ENCODE measurements around the gene AMPD2. TPM values are rescaled to one million over a fixed set of nuclear protein-coding genes. Genes with fewer than 3 reads are reported as not detected.

AMPD2 gene
- total RNA-seq, 4 donors from 2014 or later, result 21.3 to 59.7 (median 39.0) TPM

- Histone ChIP-seq H3K4me3 (no peak overlapping the region), H3K4me1 (peaks cover 0 to 9% (median 8%) of the 10 kb centered on the region in 4 donors), H3K9me3 (no peaks in the 10 kb centered on the region), H3K27me3 (no peaks in the 10 kb centered on the region), H3K36me3 (no peaks in the 10 kb centered on the region), H3K27ac (no peak overlapping the region)
- no peak for DNase-seq
- intact Hi-C loops (cut with DNase I; ENCODE audit: low total_unique reads), result loop anchor here (5.0 kb wide), 1 partner anchor 128 kb away; no protein-coding TSS in a partner anchor
- TF ChIP-seq POLR2A (IDR thresholded peaks at IDR 0.05), result no peak
- no peak for TF ChIP-seq CTCF (IDR thresholded peaks at IDR 0.05)
- no peak for TF ChIP-seq EP300 (IDR thresholded peaks at IDR 0.05; ENCODE audit: low read depth)
- TF ChIP-seq POLR2AphosphoS5 (IDR thresholded peaks at IDR 0.05), result no peak
- in situ Hi-C loops (cut with MboI; ENCODE audit: low pct_ligation_motif_present in 1 of 4, low pct_unique_long_range_greater_than_20kb in 1 of 4, low sequenced_read_pairs in 3 of 4), result loop anchor here in 1 of 4 donors (5.0 kb wide), 1 partner anchor 128 kb away; no protein-coding TSS in a partner anchor
- no CpG with 5 or more reads among the region's 10 CpGs for WGBS, 2 donors (ENCODE audit: low coverage in 1 of 2)
These were observed 25.0 kb downstream of the AMPD2 start for GRCh38 chr1:109644670-109645069.

- in situ Hi-C loops (cut with MboI; ENCODE audit: low pct_ligation_motif_present in 1 of 4, low pct_unique_long_range_greater_than_20kb in 1 of 4, low sequenced_read_pairs in 3 of 4) (no loop called here), intact Hi-C loops (cut with DNase I; ENCODE audit: low total_unique reads) (no loop called here)
- H3K36me3 ChIP-seq, result no peaks in the 10 kb centered on the region
- no peak overlapping the region for H3K4me3 ChIP-seq
- no peak for DNase-seq
- no peaks in the 10 kb centered on the region for H3K27me3 ChIP-seq
- TF ChIP-seq CTCF (IDR thresholded peaks at IDR 0.05) (peak in 1 of 5 experiments; percentile 6), POLR2AphosphoS5 (IDR thresholded peaks at IDR 0.05) (no peak), POLR2A (IDR thresholded peaks at IDR 0.05) (no peak)
- no peaks in the 10 kb centered on the region for H3K9me3 ChIP-seq
- peak overlapping the region in 1 of 4 donors; percentile 36 for H3K27ac ChIP-seq
- H3K4me1 ChIP-seq, result no peaks in the 10 kb centered on the region
- 57 to 67% methylated on average over 4 of the region's 4 CpGs for WGBS, 2 donors (ENCODE audit: low coverage in 1 of 2)
These were observed 29.9 kb downstream of the AMPD2 start for GRCh38 chr1:109649491-109649914.

- no peak overlapping the region for H3K4me3 ChIP-seq
- WGBS, 2 donors (ENCODE audit: low coverage in 1 of 2), result 89 to 90% methylated on average over 2 to 3 of the region's 3 CpGs
- peaks cover 7 to 9% (median 8%) of the 10 kb centered on the region in 4 donors for H3K4me1 ChIP-seq
- H3K9me3 ChIP-seq, result no peaks in the 10 kb centered on the region
- intact Hi-C loops (cut with DNase I; ENCODE audit: low total_unique reads), result loop anchor here (10.0 kb wide), 1 partner anchor 334 kb away; the partner anchor contains the start of gene AHCYL1
- H3K27ac ChIP-seq, result no peak overlapping the region
- TF ChIP-seq CTCF (IDR thresholded peaks at IDR 0.05), result no peak
- no peak for TF ChIP-seq POLR2A (IDR thresholded peaks at IDR 0.05)
- no peaks in the 10 kb centered on the region for H3K27me3 ChIP-seq
- in situ Hi-C loops (cut with MboI; ENCODE audit: low pct_ligation_motif_present in 1 of 4, low pct_unique_long_range_greater_than_20kb in 1 of 4, low sequenced_read_pairs in 3 of 4), result loop anchor here (5.0 to 25.0 kb wide), 5 partner anchors 112 to 337 kb away; partner anchors contain the start of genes AHCYL1 (in 3 of the 4) and EPS8L3 (in 1 of the 4)
- no peaks in the 10 kb centered on the region for H3K36me3 ChIP-seq
- no peak for DNase-seq
These were observed 31.0 kb downstream of the AMPD2 start for GRCh38 chr1:109650609-109651008.

- no peak overlapping the region for H3K27ac ChIP-seq
- TF ChIP-seq CTCF (IDR thresholded peaks at IDR 0.05) (no peak), POLR2AphosphoS5 (IDR thresholded peaks at IDR 0.05) (no peak), EP300 (IDR thresholded peaks at IDR 0.05; ENCODE audit: low read depth) (no peak), POLR2A (IDR thresholded peaks at IDR 0.05) (no peak)
- no peaks in the 10 kb centered on the region for H3K27me3 ChIP-seq
- H3K9me3 ChIP-seq, result no peaks in the 10 kb centered on the region
- no peak for DNase-seq
- peaks cover 7 to 14% (median 10%) of the 10 kb centered on the region in 4 donors for H3K4me1 ChIP-seq
- WGBS, 2 donors (ENCODE audit: low coverage in 1 of 2), result 46 to 50% methylated on average over 2 of the region's 2 CpGs
- no peaks in the 10 kb centered on the region for H3K36me3 ChIP-seq
- no peak overlapping the region for H3K4me3 ChIP-seq
- in situ Hi-C loops (cut with MboI; ENCODE audit: low pct_ligation_motif_present in 1 of 4, low pct_unique_long_range_greater_than_20kb in 1 of 4, low sequenced_read_pairs in 3 of 4) (loop anchor here (5.0 to 25.0 kb wide), 5 partner anchors 110 to 335 kb away; partner anchors contain the start of genes AHCYL1 (in 3 of the 4) and EPS8L3 (in 1 of the 4)), intact Hi-C loops (cut with DNase I; ENCODE audit: low total_unique reads) (loop anchor here (10.0 kb wide), 1 partner anchor 332 kb away; the partner anchor contains the start of gene AHCYL1)
These were observed 32.8 kb downstream of the AMPD2 start for GRCh38 chr1:109652402-109652801.

Data from transverse colon (tissue), 4 donors.